ENCODE data around the gene ANAPC16.

DNA sequence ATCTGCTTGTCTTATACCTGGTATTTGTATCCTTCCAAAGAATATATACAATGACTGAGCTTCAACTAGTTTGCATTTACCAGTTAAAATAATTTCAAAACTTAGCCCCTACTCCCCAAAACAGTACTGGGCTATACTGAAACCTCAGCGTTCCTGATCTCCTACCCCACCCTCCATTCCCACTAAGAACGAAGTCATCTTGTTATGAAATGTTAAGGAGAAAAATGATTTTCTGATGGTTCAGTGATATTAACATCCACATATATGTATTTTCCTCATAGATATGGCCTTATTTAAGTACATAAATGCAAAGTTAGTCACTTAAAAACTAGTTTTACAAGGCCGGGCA lies 28.9 kb upstream of the ANAPC16 start:
- TF ChIP-seq POLR2A (IDR thresholded peaks at IDR 0.05; ENCODE audit: low read depth, low read length) (no peak), POLR2AphosphoS5 (IDR thresholded peaks at IDR 0.05; ENCODE audit: low read depth, low read length) (no peak), SPI1 (IDR thresholded peaks at IDR 0.05; ENCODE audit: low read depth, low read length) (no peak), TAF1 (IDR thresholded peaks at IDR 0.05; ENCODE audit: low read depth, low read length) (no peak)

Measured in GM12891 (cell line).